Limb (tissue), 2 donors: ENCODE measurements around the gene CEP57.
A peak's percentile ranks its signal among the peaks of the same experiment; 100 is the strongest.
"Not testable (repeated sequence)": the region's sequence is repeated elsewhere in the genome, so short reads cannot be mapped to it uniquely, and the experiment has no call there.

ENCODE experiments used
- DNase-seq, 2 donors: peaks; one replicate each; pipeline ENCODE4 v3.0.0-alpha.2; 2016; ENCODE audit errors: extremely low spot score in 2 of 2

Gene CEP57

DNA sequence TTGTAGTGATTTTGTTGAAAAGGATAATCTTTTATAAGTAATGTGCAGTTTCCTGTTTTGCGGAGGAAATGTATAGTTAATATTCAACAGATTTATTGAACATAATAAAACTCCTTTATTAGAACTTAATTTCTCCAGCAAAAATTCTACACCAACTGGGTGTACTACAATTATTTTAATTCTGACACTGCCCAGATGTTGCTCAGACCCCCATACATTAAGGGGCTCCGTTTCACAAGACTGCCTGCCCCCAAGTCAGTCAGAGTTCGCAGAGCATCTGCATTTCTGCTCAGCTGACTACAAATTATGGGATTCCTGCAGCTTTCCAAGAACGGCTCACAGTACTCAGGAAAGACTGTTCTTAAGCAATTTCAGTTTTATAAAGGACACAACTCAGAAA lies 6.2 kb downstream of the CEP57 start:
- peak in 1 of 2 donors; percentile 24 for DNase-seq

GRCh38 chr11:95799546-95799945 lies 9.2 kb downstream of the CEP57 start:
- DNase-seq, result no peak

GRCh38 chr11:95800438-95800837 lies 10.1 kb downstream of the CEP57 start:
- no peak for DNase-seq

GRCh38 chr11:95802806-95803205 lies 12.5 kb downstream of the CEP57 start:
- no peak for DNase-seq

GRCh38 chr11:95803973-95804372 lies 13.7 kb downstream of the CEP57 start:
- no peak for DNase-seq

GRCh38 chr11:95805869-95806268 lies 15.6 kb downstream of the CEP57 start:
- no peak for DNase-seq

- DNase-seq, result not testable (repeated sequence)
Measured at GRCh38 chr11:95806464-95806863, 16.2 kb downstream of the CEP57 start.

DNA sequence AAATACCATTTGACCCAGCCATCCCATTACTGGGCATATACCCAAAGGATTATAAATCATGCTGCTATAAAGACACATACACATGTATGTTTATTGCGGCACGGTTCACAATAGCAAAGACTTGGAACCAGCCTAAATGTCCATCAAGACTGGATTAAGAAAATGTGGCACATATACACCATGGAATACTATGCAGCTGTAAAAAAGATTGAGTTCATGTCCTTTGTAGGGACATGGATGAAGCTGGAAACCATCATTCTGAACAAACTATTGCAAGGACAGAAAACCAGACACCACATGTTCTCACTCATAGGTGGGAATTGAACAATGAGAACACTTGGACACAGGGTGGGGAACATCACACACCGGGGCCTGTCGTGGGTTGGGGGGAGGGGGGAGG lies 20.8 kb downstream of the CEP57 start:
- not testable (repeated sequence) for DNase-seq

- no peak for DNase-seq
Measured at GRCh38 chr11:95816037-95816436, 25.7 kb downstream of the CEP57 start.

- DNase-seq, result no peak
Measured at GRCh38 chr11:95821640-95822039, 31.3 kb downstream of the CEP57 start.

GRCh38 chr11:95827696-95828095 lies 37.4 kb downstream of the CEP57 start:
- DNase-seq, result no peak

DNA sequence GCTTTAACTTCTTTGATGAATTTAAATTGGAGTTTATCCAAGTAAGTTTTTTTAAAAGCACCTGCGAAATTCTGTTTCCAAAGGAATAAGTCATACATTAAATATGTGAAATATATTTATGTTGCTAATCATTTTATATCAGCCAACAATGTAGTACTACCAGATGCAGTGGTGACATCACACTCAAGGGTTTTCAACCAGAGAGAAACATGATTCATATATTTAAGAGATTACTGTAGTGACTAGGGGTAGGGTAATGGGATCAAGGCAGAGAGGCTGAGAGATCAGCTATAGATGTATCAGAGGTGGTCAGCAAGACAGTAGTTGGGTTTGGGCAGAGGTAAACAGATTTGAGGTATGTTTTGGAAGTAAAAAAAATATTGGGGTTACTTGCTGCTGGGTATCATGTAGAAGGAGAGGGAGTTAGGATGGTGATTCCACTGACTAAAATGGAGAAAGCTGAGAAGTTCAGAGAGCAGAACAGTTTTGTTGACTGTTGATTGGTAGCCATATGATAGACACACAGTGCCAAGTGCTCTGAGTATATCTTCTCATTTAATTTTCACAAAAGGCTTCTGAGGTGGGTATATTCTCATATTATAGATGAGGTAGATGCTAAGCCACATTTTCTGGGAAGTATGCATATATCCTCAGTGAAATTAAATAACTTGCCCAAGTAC lies 39.4 kb downstream of the CEP57 start:
- no peak for DNase-seq

- DNase-seq, result no peak
Measured at GRCh38 chr11:95831198-95831883, 41.0 kb downstream of the CEP57 start.

- DNase-seq, result no peak
Measured at GRCh38 chr11:95832763-95833162, 42.5 kb downstream of the CEP57 start.

- no peak for DNase-seq
Measured at GRCh38 chr11:95833378-95833777, 43.1 kb downstream of the CEP57 start.

DNA sequence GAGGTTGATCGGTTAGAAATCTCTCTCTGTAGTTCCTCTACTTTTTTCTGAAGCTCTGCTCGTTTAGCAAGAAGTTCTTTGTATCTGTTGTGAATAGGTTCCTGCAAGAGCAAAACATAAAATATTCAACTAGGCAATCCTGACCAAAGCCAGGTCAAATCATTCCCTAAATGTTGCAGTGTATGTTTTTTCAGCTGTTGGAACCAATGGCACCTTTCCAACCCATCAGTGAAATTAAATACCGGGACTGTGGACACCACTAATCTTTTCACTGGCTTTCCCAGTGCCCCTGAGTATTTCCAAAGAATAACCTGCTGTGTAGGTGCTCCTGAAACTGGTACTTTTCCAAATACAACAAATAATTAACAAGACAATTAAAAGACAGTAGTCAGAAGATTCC lies 45.1 kb downstream of the CEP57 start:
- no peak for DNase-seq

- peak; percentile 57 to 87 for DNase-seq
Measured at GRCh38 chr11:95835768-95836488, 45.6 kb downstream of the CEP57 start.

- no peak for DNase-seq
Measured at GRCh38 chr11:95845167-95845566, 54.9 kb downstream of the CEP57 start.

GRCh38 chr11:95849087-95849825 lies 59.0 kb downstream of the CEP57 start:
- peak; percentile 34 to 37 for DNase-seq

- DNase-seq, result no peak
Measured at GRCh38 chr11:95850137-95850536, 59.8 kb downstream of the CEP57 start.

DNA sequence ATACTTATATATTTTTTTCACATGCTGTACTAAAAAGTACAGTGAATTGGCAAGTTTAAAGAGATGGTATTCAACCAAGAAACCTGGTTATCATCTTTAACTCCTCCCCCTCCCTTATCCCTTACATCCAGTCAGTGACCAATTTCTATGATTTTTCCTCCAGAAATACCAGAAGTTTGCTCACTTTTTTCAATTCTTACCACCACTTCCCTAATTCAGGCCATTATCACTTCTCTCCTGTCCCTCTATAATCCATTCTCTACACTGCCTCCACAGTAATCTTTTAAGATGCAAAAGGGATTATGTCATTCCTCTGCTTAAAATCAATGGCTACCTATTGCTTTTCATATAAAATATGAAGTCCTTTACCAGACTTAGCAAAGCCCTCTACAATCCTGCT lies 62.8 kb downstream of the CEP57 start:
- DNase-seq, result no peak

DNA sequence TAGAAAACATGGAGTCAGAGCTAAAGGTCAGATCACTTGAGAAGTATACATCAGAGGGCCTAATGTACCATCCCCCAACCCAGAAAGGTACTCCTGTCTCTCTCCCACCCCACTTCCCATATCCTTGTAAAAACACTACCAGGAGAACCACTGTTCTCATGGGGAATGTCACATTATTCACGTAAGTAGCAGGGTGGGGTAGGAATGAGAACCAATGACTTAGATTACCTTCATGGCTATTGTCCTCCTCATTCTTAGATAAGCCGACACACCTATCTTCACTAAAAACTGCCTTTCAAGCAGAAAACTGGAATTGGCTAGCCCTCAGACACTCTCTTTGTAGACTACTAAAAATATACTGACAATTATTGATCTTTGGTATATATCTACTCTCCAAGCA lies 63.6 kb downstream of the CEP57 start:
- DNase-seq, result no peak
